ENCODE data around the gene DUXB.

Gene DUXB

GRCh38 chr16:75701361-75701760, at the start of gene DUXB:
Gene DUXB, minus strand, starts transcription at chr16:75701461. Its CDS starts 43 bp downstream, at chr16:75701418.
- no peak for DNase-seq (ENCODE audit: low read depth)

- no peak for DNase-seq (ENCODE audit: low read depth)
These were observed 49.3 kb upstream of the DUXB start for GRCh38 chr16:75750528-75750927.

GRCh38 chr16:75746359-75746758, 45.1 kb upstream of the DUXB start:
- DNase-seq (ENCODE audit: low read depth): no peak

- no peak for DNase-seq (ENCODE audit: low read depth)
These were observed 44.6 kb upstream of the DUXB start for GRCh38 chr16:75745823-75746222.

GRCh38 chr16:75745242-75745641, 44.0 kb upstream of the DUXB start:
- no peak for DNase-seq (ENCODE audit: low read depth)

- no peak for DNase-seq (ENCODE audit: low read depth)
These were observed 41.3 kb upstream of the DUXB start for GRCh38 chr16:75742424-75743047.

GRCh38 chr16:75733305-75734211, 32.3 kb upstream of the DUXB start:
- DNase-seq (ENCODE audit: low read depth): no peak

GRCh38 chr16:75732871-75733270, 31.6 kb upstream of the DUXB start:
- DNase-seq (ENCODE audit: low read depth): no peak

- no peak for DNase-seq (ENCODE audit: low read depth)
These were observed 26.0 kb upstream of the DUXB start for GRCh38 chr16:75727221-75727620.

GRCh38 chr16:75726390-75726789, 25.1 kb upstream of the DUXB start, which contains the start of gene CPHXL:
Gene CPHXL, minus strand, starts transcription at chr16:75726490. Its CDS starts 48 bp downstream, at chr16:75726442.
- no peak for DNase-seq (ENCODE audit: low read depth)

- no peak for DNase-seq (ENCODE audit: low read depth)
These were observed 17.2 kb upstream of the DUXB start for GRCh38 chr16:75718452-75718851.

GRCh38 chr16:75714661-75715060, 13.4 kb upstream of the DUXB start:
- DNase-seq (ENCODE audit: low read depth): no peak

- no peak for DNase-seq (ENCODE audit: low read depth)
These were observed 9.1 kb upstream of the DUXB start for GRCh38 chr16:75710344-75710743.

- no peak for DNase-seq (ENCODE audit: low read depth)
These were observed 2.0 kb upstream of the DUXB start for GRCh38 chr16:75703306-75703705.

- DNase-seq (ENCODE audit: low read depth): no peak
These were observed 981 bp upstream of the DUXB start for GRCh38 chr16:75702242-75702641.

- DNase-seq (ENCODE audit: low read depth): no peak
These were observed 3.7 kb downstream of the DUXB start for GRCh38 chr16:75697571-75697970.

- DNase-seq (ENCODE audit: low read depth): no peak
These were observed 5.6 kb downstream of the DUXB start for GRCh38 chr16:75695708-75696107.

- no peak for DNase-seq (ENCODE audit: low read depth)
These were observed 13.9 kb downstream of the DUXB start for GRCh38 chr16:75687361-75687760.

GRCh38 chr16:75682308-75682707, 19.0 kb downstream of the DUXB start:
- no peak for DNase-seq (ENCODE audit: low read depth)

- DNase-seq (ENCODE audit: low read depth): no peak
These were observed 21.9 kb downstream of the DUXB start for GRCh38 chr16:75679366-75679765.

- no peak for DNase-seq (ENCODE audit: low read depth)
These were observed 24.4 kb downstream of the DUXB start, which contains the start of gene CPHXL2 for GRCh38 chr16:75676909-75677308. Gene CPHXL2, minus strand, starts transcription at chr16:75677009. Its CDS starts 10 bp downstream, at chr16:75676999.

GRCh38 chr16:75667503-75667902, 33.8 kb downstream of the DUXB start:
- DNase-seq (ENCODE audit: low read depth): no peak

- DNase-seq (ENCODE audit: low read depth): no peak
These were observed 40.4 kb downstream of the DUXB start for GRCh38 chr16:75660726-75661302.

Measured in stimulated activated CD8-positive, alpha-beta memory T cell treated with anti-CD3 and anti-CD28 coated beads, Interleukin-7, amount 100 ng/mL, for 24 hours (primary cell).